Endodermal cell (in vitro differentiated cells): ENCODE data around the gene CNTFR. TPM values are rescaled to one million over a fixed set of nuclear protein-coding genes. Genes with fewer than 3 reads are reported as not detected.

Experiments used
- DNase-seq: peaks from one replicate; pipeline ENCODE4 v3.0.0-alpha.2; 2017
- H3K27ac ChIP-seq: 2 replicates; pipeline ENCODE4 v1.5.1; 2013; ENCODE audit warnings: mild to moderate bottlenecking, low read depth, low read length, moderate library complexity
- H3K27me3 ChIP-seq: 2 replicates; pipeline ENCODE4 v1.6.1; 2013; ENCODE audit warnings: mild to moderate bottlenecking, low read length, moderate library complexity; ENCODE audit not compliant: insufficient read depth, control insufficient read depth, poor library complexity, severe bottlenecking
- H3K36me3 ChIP-seq: 2 replicates; pipeline ENCODE4 v1.7.0; 2013; ENCODE audit warnings: mild to moderate bottlenecking, low read length, moderate library complexity; ENCODE audit not compliant: control insufficient read depth, insufficient read depth
- H3K4me1 ChIP-seq: one replicate; pipeline ENCODE4 v1.7.0; 2013; ENCODE audit warnings: low read length; ENCODE audit not compliant: control insufficient read depth, insufficient read depth
- H3K4me3 ChIP-seq: 2 replicates; pipeline ENCODE4 v1.5.1; 2013; ENCODE audit warnings: mild to moderate bottlenecking, low read length, moderate library complexity
- H3K9ac ChIP-seq: 2 replicates; pipeline ENCODE4 v1.6.1; 2013; ENCODE audit warnings: mild to moderate bottlenecking, low read length, moderate library complexity; ENCODE audit not compliant: poor library complexity, severe bottlenecking; ENCODE audit errors: extremely low read depth
- H3K9me3 ChIP-seq: 2 replicates; pipeline ENCODE4 v1.6.1; 2013; ENCODE audit warnings: mild to moderate bottlenecking, low read length, moderate library complexity; ENCODE audit not compliant: control insufficient read depth
- H3K27ac Mint-ChIP-seq: 2 replicates; pipeline ENCODE4 v1.8.0; 2020; ENCODE audit warnings: mixed read lengths
- H3K27me3 Mint-ChIP-seq: 2 replicates; pipeline ENCODE4 v1.8.0; 2021; ENCODE audit warnings: mild to moderate bottlenecking, mixed read lengths; ENCODE audit not compliant: insufficient read depth
- H3K36me3 Mint-ChIP-seq: 2 replicates; pipeline ENCODE4 v1.8.0; 2020; ENCODE audit warnings: low read depth, mixed read lengths
- H3K4me1 Mint-ChIP-seq: 2 replicates; pipeline ENCODE4 v1.8.0; 2020; ENCODE audit warnings: mixed read lengths
- H3K4me3 Mint-ChIP-seq: 2 replicates; pipeline ENCODE4 v1.8.0; 2020; ENCODE audit warnings: mild to moderate bottlenecking, moderate library complexity, mixed read lengths
- H3K9me3 Mint-ChIP-seq: 2 replicates; pipeline ENCODE4 v1.8.0; 2020; ENCODE audit warnings: mild to moderate bottlenecking, mixed read lengths
- WGBS, 2 experiments: methylation state at CpG; one replicate each; pipeline versions ENCODE4 v1.1.5 to v1.1.7; 2013; ENCODE audit warnings: missing lambda C conversion rate in 2 of 2, mixed read lengths in 1 of 2; ENCODE audit not compliant: insufficient coverage in 1 of 2, insufficient read length in 1 of 2; 5-methylcytosine and 5-hydroxymethylcytosine counted together
- total RNA-seq, 2 donors: library from RNA; stranded (reverse); fragmentation: NEBNext Ultra II Directional in 1 of 2; extraction: Animal tissue kit (Norgen Biotek cat#: 25700) in 1 of 2; gene quantifications; 2 replicates in 1 of 2; 3 replicates in 1 of 2; pipeline ENCODE4 v1.2.1, GENCODE V29; 2021
- TF ChIP-seq, protein P1 (sequence below): fragments of 200-600 bp; sonication (generic); conservative IDR thresholded peaks from 2 replicates; pipeline ENCODE4 v1.5.0; 2021; ENCODE audit warnings: antibody characterized with exemption, mild to moderate bottlenecking

Gene CNTFR
- total RNA-seq, 2 donors from 2014 or later = 0.53 to 1.6 TPM

DNA sequence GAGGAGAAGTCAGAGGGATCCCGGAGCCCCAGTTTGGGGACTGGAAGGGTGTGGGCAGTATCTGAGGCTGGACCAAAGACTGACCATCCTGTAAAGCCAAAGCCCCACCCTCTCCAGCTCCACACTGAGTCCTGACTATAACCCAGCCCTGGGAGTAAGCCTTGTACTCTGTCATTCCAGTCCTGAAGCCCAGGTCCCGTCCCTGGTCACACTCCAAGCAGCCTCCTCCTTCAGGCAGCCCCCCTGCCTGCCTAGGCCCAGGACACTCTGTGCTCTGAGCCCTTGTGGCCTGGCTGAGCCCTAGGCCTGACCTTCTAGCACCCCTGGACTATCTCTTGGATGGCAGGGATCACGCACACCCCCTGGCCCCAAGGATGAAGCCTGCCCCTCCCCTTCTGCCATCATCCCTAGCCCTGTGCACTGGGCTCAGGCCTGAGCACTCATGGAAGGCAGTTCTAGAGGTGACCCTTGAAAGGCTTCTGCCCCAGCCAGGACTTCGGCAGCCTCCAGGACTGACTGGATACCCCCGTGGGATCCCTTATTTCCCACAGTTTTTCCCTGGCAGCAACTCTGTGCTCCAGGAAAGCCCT is 38.7 kb downstream of the CNTFR start:
- Mint-ChIP-seq H3K27me3 (peaks cover 8% of the 10 kb centered on the region), H3K4me1 (peaks cover 8% of the 10 kb centered on the region), H3K36me3 (no peaks in the 10 kb centered on the region), H3K27ac (no peak overlapping the region), H3K9me3 (no peaks in the 10 kb centered on the region), H3K4me3 (no peak overlapping the region)
- peaks cover 2% of the 10 kb centered on the region for H3K4me1 ChIP-seq
- no peaks in the 10 kb centered on the region for H3K36me3 ChIP-seq
- DNase-seq = peak; percentile 37
- H3K9me3 ChIP-seq = no peaks in the 10 kb centered on the region
- TF ChIP-seq, protein P1, sequence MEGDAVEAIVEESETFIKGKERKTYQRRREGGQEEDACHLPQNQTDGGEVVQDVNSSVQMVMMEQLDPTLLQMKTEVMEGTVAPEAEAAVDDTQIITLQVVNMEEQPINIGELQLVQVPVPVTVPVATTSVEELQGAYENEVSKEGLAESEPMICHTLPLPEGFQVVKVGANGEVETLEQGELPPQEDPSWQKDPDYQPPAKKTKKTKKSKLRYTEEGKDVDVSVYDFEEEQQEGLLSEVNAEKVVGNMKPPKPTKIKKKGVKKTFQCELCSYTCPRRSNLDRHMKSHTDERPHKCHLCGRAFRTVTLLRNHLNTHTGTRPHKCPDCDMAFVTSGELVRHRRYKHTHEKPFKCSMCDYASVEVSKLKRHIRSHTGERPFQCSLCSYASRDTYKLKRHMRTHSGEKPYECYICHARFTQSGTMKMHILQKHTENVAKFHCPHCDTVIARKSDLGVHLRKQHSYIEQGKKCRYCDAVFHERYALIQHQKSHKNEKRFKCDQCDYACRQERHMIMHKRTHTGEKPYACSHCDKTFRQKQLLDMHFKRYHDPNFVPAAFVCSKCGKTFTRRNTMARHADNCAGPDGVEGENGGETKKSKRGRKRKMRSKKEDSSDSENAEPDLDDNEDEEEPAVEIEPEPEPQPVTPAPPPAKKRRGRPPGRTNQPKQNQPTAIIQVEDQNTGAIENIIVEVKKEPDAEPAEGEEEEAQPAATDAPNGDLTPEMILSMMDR = no peak
- WGBS, 2 experiments = 92 to 94% methylated on average over 4 to 5 of the region's 5 CpGs
- no peak overlapping the region for H3K9ac ChIP-seq
- H3K27me3 ChIP-seq = no peaks in the 10 kb centered on the region
- H3K4me3 ChIP-seq = no peak overlapping the region
- peak overlapping the region; percentile 24 for H3K27ac ChIP-seq

DNA sequence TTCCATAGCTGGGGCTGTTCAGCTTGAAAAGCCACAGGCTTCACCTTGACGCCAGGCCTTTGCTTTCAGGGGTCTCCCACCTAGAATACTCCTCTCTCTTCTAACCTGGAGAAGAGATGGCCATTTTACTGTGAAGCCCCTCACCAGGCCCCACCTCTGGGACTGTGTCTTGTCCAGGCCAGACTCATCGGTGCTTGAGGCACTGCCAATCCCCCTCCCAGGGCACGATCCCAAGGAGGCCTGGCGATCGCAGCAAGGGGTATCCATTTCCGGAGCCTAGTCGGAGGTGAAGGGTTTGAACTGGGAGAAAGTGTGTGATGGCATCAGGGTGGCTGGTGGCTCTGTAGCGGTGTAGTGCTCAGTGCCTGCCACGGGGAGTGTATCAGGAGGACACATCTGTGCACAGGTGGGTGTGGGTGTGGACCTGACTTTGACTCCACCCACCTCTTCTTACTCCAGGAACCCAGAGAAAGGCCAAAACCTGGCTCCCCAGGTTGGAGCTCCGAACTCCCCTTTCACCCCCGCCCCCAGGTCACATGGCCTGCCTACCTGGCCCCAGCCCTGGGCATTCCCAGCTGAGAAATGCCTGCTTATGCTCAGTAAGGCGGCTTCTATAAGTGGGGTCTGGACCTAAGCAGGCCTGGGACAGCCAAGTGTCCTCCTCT is 39.4 kb downstream of the CNTFR start:
- no peak overlapping the region for H3K4me3 Mint-ChIP-seq
- peak; percentile 44 for DNase-seq
- peak overlapping the region; percentile 44 for H3K27ac ChIP-seq
- peaks cover 2% of the 10 kb centered on the region for H3K4me1 ChIP-seq
- no peaks in the 10 kb centered on the region for H3K9me3 Mint-ChIP-seq
- no peak overlapping the region for H3K9ac ChIP-seq
- H3K36me3 ChIP-seq = no peaks in the 10 kb centered on the region
- no peaks in the 10 kb centered on the region for H3K36me3 Mint-ChIP-seq
- peaks cover 8% of the 10 kb centered on the region for H3K27me3 Mint-ChIP-seq
- WGBS, 2 experiments = 74 to 86% methylated on average over 9 to 12 of the region's 12 CpGs
- no peak overlapping the region for H3K4me3 ChIP-seq
- H3K9me3 ChIP-seq = no peaks in the 10 kb centered on the region
- TF ChIP-seq, protein P1 = no peak
- H3K4me1 Mint-ChIP-seq = peaks cover 8% of the 10 kb centered on the region
- H3K27me3 ChIP-seq = peaks cover 4% of the 10 kb centered on the region
- H3K27ac Mint-ChIP-seq = no peak overlapping the region

DNA sequence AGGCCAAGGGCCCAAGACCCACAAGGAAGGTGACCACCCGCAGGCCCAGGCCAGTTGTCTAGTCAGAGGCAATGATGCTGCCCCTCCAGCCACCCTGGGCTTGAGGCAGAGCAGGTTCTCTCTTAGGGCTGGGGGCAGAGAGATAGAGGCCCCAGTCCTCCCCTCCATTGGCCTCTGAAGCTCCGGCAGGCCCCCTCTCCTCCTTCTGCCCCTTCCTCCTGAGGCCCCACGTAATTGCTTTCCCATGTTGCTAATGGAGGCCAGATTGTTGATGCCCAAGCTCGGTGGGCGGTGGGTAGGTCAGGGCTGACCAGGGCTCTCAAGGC is 40.2 kb downstream of the CNTFR start:
- WGBS, 2 experiments = 78 to 92% methylated on average over 1 to 5 of the region's 5 CpGs
- no peak for DNase-seq
- Mint-ChIP-seq H3K27ac (no peak overlapping the region), H3K4me3 (no peak overlapping the region), H3K27me3 (peaks cover 8% of the 10 kb centered on the region), H3K9me3 (no peaks in the 10 kb centered on the region), H3K4me1 (peaks cover under 1% of the 10 kb centered on the region), H3K36me3 (no peaks in the 10 kb centered on the region)
- H3K4me3 ChIP-seq = no peak overlapping the region
- no peaks in the 10 kb centered on the region for H3K36me3 ChIP-seq
- TF ChIP-seq, protein P1 = no peak
- no peaks in the 10 kb centered on the region for H3K4me1 ChIP-seq
- peaks cover 5% of the 10 kb centered on the region for H3K27me3 ChIP-seq
- no peaks in the 10 kb centered on the region for H3K9me3 ChIP-seq
- no peak overlapping the region for H3K27ac ChIP-seq
- no peak overlapping the region for H3K9ac ChIP-seq
